Measurements from ENCODE around the gene NTRK3.

NTRK3 gene

DNA sequence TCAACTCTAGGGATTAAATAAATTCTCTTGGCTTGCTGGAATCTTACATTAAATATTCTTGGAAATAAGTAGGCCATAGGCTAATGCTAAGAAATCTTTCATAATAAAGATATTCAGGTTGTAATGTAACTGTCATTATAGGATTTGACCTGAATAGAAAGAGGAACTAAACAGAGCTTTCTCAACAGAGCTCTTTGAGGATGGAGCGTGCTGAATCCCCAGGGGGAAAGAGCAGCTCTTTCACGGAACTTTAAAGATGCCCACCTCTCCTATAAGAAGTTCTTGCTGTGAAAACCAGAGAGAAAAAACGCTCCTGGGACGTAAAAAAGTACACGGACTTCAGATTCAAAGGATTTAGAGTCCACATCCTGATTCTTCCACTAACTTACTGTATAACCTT lies 77.9 kb downstream of the NTRK3 start:
- DNase-seq (ENCODE audit: low spot score): no peak

DNA sequence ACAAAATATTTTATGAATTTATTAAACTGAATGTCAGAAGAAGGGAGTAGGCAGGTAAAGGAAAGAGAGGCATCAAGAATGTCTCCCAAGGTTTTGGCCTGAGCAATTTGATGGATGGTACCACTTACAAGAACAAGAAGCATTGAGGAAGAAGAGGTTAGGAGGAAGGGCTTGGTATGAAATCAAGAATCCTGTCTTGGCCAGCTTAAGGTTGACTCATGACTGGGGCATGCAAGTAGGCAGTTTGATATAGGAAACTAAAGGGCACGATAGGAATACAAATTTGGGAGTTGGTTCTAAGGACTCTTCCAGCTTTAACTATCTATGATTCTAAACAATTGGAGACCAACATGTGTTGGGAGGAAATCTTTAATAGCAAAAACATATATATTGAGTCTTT lies 79.1 kb downstream of the NTRK3 start:
- no peak for DNase-seq (ENCODE audit: low spot score)

DNA sequence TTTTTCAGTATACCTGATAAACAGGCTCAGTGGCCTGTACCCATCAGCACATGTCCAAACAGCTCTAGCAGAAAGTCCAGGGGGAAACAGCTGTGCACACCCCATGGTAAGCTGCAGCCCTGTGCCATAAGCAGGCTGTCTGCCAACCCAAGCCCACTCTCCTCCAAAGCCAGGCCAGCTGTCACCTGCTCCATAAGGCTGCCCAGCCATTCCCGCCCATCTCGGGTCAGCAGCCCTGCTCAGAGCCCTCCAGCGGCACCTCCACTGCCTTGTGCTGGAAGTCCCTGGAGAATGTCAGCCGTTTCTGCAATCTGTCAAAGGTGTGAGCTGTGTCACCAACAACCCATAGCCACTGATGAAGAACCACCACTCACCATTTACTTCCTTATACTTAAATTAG lies 82.0 kb downstream of the NTRK3 start:
- no peak for DNase-seq (ENCODE audit: low spot score)

DNA sequence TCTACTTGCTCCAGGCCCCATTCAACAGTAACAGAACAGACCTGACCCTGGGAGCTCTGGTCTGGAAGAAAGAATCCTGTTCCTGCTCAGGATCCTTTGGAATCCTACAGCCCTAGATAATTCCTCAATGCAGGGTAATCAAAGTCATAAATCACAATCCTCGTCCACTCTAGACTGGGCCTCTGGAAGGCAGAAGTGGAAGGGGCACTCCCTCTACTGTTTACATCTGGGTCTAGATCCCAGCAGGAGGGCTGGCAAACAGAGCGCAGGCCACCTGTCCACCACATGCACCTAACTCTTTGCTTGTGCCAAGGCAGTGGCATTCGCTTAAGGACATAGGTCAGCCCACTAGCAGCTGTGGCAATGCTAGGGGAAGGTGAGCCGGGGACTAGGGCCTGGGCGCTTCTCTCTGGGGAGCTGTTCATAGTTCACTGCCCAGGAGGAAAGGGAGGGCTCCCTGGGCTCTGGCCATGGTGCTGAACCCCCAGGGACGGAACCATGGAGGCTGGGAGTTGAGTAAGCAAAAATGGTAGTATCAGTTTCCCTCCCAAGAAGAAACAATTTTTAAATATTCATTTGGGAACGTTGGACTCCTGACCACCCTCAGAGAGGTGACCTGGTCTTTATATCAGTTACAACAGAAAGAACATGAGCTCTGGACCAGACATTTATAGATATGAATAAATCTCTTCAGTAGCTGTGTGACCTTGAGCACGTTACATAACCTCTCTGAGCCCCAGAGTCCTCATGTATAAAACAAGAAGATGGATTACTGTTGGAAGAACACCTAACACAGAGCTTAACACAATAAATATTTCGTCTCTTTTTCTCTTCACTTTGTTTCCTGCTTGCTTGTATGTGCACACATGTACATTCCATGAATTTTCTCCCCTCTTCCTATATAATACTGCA lies 90.2 kb downstream of the NTRK3 start:
- DNase-seq (ENCODE audit: low spot score): no peak

DNA sequence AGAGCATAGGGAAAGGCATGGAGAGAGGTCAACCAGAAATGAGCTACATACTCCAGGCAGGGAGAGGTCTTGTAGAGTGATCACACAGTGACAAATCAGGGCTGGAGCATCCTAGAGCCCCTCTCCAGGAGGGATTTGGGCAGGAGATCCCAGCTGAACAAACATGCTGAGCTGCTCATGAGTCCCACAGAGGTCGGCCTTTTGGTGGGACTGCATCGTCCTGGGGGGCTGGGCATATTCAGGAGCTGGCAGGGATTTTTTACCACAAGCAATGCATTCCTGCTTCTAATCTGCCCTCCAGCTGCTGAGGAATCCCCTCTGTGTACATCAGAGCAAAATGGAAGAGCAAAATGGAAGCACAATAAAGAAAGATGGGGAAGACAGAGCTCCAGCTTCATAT lies 94.9 kb downstream of the NTRK3 start:
- DNase-seq (ENCODE audit: low spot score): no peak

DNA sequence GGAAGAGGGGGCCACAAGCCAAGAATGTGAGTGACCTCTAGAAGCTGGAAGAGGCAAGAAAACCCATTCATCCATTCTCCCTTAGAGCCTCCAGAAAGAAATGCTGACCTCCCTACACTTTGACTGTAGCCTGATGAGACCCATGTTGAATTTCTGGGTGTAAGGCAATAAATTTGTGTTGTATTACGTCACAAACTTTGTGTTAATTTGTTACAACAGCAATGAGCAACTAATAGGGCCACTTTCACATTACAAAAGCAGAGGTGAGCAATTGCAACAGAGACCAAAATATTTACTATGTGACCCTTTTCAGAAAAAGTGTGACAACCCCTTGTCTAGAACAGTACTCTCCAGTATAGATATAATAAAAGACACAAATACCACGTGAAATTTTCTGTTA lies 101.2 kb downstream of the NTRK3 start:
- DNase-seq (ENCODE audit: low spot score): no peak

DNA sequence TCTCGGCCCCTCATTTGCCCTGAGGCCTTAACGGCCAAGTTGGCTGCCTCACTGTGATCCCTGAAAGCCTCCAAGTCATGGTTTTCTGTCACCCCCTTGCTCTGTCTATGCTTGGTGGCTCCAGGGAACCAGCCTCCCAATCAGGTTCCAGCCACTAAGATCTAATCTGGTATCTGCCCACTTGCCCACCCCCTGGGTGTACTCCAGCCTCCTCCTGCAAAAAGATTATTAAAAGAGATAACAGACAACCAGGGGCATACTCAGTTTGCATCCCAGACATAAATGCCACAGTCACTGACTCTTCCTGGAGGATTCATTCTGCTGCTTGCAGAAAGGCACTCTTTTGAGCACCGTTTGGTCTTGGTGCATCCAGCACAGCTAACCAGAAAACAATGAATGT lies 103.9 kb downstream of the NTRK3 start:
- no peak for DNase-seq (ENCODE audit: low spot score)

DNA sequence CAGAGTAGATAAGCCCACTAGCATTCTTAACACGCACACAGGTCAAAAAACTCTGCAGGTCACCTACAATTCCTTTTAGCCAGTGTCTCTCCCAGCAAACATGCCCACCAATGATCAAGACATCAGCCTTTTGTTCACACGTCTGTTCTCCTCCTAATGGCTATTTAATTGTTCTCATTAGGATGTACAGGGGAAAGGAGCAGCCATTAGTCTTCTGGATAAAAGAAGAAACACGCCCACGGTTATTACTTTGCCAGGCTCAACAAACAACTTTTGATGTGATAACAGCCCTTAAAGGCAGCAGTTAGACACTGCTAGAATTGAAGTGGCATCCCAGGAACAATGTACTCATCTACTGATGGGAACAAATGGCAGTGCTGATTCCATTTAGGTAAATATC lies 108.8 kb downstream of the NTRK3 start:
- DNase-seq (ENCODE audit: low spot score): no peak

DNA sequence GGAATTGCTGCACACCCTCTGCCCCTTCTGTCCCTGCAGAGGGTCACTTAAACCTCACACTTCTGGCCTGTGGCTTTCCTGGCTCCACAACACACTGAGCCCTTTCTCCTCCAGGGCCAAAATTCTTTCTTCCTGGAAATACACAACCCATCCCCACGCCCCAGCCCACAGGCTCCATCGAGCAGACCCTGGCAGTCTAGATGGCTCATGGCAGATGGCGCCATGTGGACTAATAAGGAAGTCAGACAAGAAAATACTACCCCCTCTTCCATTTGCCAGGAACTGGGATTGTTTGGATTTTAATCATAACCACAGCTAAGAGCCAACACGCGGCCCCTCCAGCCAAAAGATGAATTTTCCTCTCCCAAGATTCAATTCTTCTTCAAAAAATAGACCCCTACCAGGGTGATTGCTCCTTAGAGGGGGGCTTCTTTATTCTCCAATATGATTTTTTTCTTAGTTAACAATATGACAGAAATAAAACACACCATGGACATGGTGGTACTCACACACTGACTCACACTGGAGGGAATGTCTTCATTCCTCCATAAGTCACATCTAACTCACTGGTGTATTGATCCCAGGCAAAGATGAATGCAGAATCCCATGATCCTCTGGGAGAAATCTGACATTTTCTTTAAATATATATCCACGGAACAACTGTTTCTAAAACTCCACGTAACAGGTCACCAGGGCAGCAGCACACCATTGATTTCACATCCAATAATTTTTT lies 111.5 kb downstream of the NTRK3 start:
- no peak for DNase-seq (ENCODE audit: low spot score)

DNA sequence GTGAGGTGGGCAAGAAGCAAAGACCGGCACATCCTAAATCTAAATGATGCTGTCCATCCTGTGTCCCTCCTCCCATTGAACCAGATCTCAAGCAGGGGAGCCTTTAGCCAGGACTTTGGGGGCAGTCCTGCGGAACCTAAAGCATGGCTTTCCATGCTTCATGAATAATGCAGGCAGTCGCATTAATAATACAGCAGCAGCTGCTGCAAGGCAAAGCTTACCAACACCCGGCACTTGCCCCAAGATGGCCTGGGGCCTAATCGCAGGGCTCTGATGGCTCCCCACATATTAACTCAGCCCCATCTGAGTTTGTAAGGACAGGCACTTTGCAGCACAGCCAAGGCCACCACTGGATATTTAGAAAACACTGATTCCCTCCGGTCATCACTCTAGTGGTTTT lies 114.4 kb downstream of the NTRK3 start:
- DNase-seq (ENCODE audit: low spot score): no peak

DNA sequence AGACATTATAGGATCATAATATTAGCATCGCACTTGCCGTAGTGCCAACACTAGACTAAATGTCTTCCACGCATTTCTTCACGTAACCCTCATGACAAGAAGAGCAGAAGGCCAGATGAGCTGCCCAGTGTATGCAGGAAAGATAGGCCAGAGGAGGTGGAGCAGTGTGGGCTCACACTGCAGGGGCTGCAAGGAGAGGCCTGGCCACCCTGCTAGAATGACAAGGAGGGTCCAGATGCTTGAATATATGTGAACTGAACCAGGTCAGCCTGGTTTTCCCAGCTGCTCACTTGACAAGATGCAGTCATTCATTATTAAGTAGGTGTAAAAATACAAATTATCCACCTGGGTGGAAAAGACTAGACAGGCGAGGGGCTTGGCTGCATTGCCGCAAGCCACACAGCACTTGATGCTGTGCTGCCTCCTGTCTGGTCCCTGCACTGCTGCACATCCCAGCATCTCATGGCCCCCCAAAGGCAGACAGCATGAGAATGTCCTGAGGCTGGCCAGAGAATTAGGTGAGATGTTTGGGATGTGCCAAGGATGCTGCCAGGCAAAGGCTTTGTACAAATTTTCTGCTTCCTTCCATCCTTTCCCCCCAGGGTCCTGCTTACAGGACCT lies 115.2 kb downstream of the NTRK3 start:
- no peak for DNase-seq (ENCODE audit: low spot score)

DNA sequence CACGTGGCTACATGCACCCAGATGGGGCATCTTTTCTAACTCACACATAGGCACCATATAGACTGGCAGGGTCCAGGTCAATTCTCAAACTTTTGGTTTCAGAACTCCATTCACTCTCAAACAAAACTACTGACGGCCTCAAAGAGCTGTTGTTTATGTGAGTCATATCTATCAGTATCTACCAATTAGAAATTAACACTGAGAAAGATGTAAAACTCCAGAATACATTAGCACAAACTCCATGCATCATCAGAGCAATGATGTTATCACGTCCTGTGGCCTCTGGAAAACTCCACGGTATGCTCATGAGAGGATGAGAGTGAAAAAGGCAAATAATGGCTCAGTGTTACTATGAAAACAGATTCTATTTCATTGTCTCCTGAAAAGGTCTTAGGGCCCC lies 116.1 kb downstream of the NTRK3 start:
- DNase-seq (ENCODE audit: low spot score): no peak

DNA sequence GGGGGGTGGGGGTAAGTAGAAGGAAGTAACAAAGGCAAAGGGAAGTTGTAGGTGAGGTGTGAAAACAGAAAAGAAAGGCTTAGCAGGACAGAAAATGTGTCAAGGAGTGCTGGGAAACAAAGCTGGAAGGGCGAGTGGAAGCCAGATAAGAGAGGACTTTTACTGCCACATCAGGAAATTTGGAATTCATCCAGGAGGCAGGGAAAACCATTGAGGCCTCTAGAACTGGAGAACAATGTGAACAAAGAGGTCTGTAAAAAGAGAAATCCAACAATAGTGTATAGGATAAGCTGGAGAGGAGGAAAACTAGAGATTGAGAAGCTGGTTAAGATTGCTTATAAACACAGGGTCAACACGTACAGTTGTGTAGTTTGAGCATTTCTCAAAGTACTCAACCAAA lies 116.6 kb downstream of the NTRK3 start:
- peak; percentile 66 for DNase-seq (ENCODE audit: low spot score)

DNA sequence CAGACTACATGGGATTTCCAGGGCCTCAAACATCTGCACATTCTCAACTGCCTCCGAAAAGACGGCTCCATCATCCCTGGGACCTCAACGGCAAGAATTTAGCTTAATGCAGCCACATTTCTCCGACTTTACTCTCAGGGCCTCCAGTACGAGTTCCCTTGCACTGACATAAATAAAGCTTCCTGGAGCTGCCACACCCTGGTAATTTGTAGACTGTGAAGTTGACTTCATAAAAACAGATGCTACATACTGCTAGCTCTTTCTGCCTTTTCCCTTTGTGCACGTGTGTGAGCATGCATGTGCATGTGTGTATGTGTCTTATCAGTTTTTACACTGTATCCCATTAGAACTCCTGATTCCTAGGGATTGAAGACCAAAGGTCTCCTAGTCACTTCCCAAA lies 122.7 kb downstream of the NTRK3 start:
- no peak for DNase-seq (ENCODE audit: low spot score)

DNA sequence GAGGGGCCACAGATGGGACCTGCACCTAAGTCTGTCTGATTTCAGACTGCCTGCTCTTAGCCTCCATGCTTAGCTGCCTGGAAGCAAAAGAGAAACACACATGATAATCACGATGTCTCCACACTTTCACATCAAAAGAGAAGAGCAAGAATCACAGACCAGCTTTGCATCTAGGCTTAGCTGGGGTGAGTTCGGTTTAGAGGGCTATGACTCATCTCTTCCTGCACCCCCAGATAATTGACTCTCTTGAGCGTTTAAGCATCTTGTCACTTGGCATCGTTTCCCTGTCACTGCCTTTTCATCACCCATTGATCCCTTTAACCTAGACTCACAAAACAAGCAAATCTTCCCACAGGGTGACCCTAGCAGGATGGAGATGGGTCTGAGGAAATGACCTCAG lies 124.0 kb downstream of the NTRK3 start:
- DNase-seq (ENCODE audit: low spot score): no peak

DNA sequence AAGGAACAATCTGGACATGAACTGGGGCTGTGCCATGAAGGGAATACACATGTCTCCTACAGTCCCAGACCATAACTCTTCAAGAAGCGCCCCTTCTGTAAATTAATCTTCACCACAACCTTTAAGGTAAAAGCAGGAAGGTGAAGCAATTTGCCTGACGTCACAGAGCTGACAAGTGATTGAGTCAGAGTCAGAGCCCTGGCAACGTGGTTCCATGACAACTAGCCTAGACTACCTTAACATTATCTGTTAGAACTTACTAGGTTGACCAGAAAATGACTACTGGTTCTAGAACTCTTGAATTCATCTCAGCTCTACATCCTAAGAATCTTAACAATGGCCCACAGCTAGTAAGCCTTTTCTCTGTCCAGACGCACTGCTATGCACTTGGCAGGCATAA lies 124.6 kb downstream of the NTRK3 start:
- DNase-seq (ENCODE audit: low spot score): no peak

DNA sequence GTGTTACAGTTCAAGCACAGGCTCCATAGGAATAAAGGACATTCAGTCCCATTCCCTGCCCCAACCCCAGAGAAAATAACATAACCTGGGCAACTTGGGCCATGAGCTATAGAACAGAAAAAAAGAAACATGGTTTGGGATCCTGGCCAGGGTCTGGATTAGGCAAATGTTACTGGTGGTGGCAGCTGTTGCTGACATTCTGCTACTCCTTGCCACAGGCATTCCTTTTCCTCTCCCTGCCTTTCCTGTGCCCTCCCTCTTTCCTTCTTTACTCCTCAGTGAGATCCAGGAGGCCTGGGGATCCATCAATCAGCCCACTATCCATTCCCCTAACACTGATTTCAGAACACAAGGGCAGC lies 129.1 kb downstream of the NTRK3 start:
- no peak for DNase-seq (ENCODE audit: low spot score)

DNA sequence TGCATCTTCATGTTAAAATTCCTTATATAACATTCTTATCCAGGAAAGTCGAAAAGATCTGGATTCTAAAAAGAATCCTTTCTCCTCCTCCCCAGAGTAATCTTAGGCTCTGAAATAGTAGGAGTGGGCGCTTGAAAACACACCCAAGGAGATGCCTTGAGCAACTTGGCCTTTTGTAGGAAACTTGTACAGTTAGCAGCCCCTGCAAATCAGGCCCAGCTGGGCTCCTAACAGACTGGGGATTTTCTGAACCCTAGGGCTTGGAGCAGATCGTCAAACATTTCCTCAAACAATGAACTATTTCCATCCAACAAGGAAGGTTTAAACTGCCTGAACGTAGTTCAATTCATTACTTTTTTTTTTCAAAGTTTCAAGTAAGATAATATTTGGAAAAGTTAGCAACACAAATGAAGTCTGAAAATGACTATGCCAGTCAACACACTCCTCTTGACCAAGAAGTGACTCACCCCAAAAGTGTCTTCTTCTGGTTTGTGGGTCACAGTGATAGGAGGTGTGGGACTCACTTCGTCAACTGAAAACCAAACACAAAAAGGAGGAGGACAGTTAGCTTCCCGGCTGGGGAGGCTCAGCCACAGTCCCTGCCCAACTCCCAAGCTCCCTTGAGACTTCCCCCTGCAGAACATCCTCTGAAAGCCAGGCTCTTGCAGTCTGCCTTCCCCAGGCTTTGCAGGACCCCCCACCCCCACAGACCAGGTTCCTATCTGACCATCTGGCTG lies 129.7 kb downstream of the NTRK3 start:
- no peak for DNase-seq (ENCODE audit: low spot score)

DNA sequence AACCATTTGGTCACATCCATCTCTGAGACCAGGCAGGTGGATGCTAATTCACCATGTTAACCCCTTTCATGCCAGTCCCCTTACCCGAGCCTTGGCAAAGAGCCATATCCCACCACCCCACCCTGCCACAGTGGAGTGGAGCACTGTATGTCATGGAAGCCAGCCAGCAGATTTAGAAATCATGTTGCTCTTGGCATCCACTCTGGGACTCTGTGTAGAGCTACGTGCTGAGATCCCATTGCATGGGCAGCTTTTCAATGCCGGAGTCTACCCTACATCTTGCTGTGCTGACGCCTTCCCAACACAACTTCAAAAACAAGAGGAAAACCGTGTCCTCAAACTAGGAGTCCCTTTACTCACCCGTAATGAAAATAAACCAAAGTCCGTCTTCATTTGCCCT lies 131.0 kb downstream of the NTRK3 start:
- DNase-seq (ENCODE audit: low spot score): no peak

DNA sequence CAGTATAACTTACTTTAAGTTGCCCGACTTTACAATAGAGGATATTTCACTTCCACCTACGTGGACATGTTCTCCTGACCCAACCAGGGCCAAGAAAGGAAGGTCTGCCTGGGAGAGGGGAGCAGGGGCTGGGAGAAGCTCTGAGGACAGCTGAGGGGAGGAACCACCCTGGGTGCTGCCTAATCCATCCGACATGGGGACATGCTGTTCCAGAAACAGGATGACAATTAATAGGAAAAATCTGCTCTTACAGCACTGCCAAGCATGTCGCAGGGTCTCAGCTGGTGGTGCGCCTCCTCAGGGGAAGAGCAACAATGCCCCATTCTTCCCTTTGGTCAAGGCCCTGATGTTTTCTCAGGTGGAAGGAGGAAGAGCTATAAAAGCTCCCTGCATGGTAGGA lies 132.3 kb downstream of the NTRK3 start:
- DNase-seq (ENCODE audit: low spot score): no peak

DNA sequence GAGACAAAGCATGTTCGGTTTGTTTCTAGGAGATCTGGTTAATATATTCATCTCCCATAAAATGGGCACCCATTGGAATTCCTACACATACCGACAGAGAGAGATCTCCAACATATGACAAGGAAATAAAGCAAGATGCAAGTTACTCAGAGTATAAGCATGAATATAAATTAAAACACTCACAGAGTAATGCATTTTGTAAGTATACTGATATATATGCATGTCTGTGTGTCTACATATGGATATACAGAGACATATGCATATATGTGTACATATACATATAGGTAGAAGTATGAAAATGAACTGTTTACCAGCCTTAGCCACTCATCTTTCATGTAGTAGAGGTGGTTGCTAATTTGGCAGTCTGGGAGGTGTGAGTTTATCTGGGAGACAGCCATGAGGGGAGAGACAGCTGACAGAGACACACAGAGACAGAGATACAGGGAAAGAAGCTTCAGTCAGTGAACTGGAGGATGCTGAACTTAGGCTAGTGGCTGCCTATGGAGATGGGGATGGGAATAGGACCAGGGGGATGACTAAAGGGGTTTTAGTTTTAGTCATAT lies 134.5 kb downstream of the NTRK3 start:
- DNase-seq (ENCODE audit: low spot score): no peak

DNA sequence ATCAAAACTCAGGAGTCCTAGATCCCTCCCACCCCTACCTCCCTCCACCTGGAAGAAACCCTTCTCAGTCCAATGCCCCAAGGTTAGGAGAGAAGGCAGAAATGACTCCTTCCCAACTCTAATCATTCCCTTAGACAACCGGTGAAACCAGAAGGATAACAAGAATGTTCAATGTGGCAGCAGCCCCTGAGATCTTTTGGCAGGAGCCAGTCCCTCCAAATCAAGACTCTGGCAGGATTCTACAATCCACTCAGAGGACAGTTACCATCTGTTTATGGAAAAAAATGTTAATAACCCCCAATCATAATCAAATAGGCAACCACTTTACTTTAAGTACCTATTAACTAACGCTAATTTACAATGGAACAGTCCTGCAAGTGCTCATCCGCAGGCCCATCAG lies 136.5 kb downstream of the NTRK3 start:
- no peak for DNase-seq (ENCODE audit: low spot score)
